AG09309 (cell line): ENCODE results near the gene TPI1.
"Not testable (repeated sequence)": the region's sequence is repeated elsewhere in the genome, so short reads cannot be mapped to it uniquely, and the experiment has no call there.

Experiments used
- DNase-seq: peaks from one replicate; pipeline ENCODE4 v3.0.0-alpha.2; 2010; ENCODE audit warnings: low read depth
- H3K4me3 ChIP-seq: 2 replicates; pipeline ENCODE4 v1.5.1; 2011; ENCODE audit warnings: mild to moderate bottlenecking, low read depth, low read length, moderate library complexity; ENCODE audit not compliant: control insufficient read depth
- CTCF ChIP-seq: IDR thresholded peaks from 2 replicates; pipeline ENCODE4 v1.5.1; 2011; ENCODE audit warnings: mild to moderate bottlenecking, low read depth, low read length, inconsistent platforms; ENCODE audit not compliant: insufficient read depth, control insufficient read depth; ENCODE audit errors: missing control alignments

Gene TPI1

GRCh38 chr12:6888360-6888759 lies 21.0 kb downstream of the TPI1 start:
- TF ChIP-seq CTCF: no peak
- no peak for DNase-seq
- H3K4me3 ChIP-seq: no peak overlapping the region

GRCh38 chr12:6888794-6889193 lies 21.5 kb downstream of the TPI1 start:
- H3K4me3 ChIP-seq, DNase-seq: not testable (repeated sequence)

GRCh38 chr12:6889775-6890573 lies 22.6 kb downstream of the TPI1 start:
- not testable (repeated sequence) for H3K4me3 ChIP-seq, DNase-seq

- DNase-seq: peak; percentile 68
- peak; percentile 65 for TF ChIP-seq CTCF
- peak overlapping the region; percentile 35 for H3K4me3 ChIP-seq
Measured at GRCh38 chr12:6890789-6891645, 23.7 kb downstream of the TPI1 start.

GRCh38 chr12:6891646-6892001 lies 24.3 kb downstream of the TPI1 start:
- no peak for TF ChIP-seq CTCF
- no peak for DNase-seq
- peak overlapping the region; percentile 35 for H3K4me3 ChIP-seq

- H3K4me3 ChIP-seq, DNase-seq: not testable (repeated sequence)
Measured at GRCh38 chr12:6892683-6893082, 25.4 kb downstream of the TPI1 start.

GRCh38 chr12:6894321-6894720 lies 27.0 kb downstream of the TPI1 start:
- no peak for DNase-seq
- TF ChIP-seq CTCF: no peak
- H3K4me3 ChIP-seq: no peak overlapping the region

GRCh38 chr12:6896846-6897435 lies 29.6 kb downstream of the TPI1 start:
- DNase-seq: no peak
- no peak overlapping the region for H3K4me3 ChIP-seq
- no peak for TF ChIP-seq CTCF
